Chondrocyte (in vitro differentiated cells): Measurements from ENCODE around the gene ARHGEF40. TPM values are rescaled to one million over a fixed set of nuclear protein-coding genes. Genes with fewer than 3 reads are reported as not detected.

Source experiments
- DNase-seq: peaks from one replicate; pipeline ENCODE4 v3.0.0; 2021; ENCODE audit warnings: mixed read lengths, low spot score
- H3K27ac Mint-ChIP-seq: one replicate; pipeline ENCODE4 v1.8.0; 2021; ENCODE audit warnings: mild to moderate bottlenecking, moderate library complexity, mixed read lengths; ENCODE audit not compliant: unreplicated experiment
- H3K27me3 Mint-ChIP-seq: 2 replicates; pipeline ENCODE4 v1.8.0; 2021; ENCODE audit warnings: low read depth, mixed read lengths
- H3K36me3 Mint-ChIP-seq: 2 replicates; pipeline ENCODE4 v1.8.0; 2021; ENCODE audit warnings: low read depth, mixed read lengths
- H3K4me1 Mint-ChIP-seq: 2 replicates; pipeline ENCODE4 v1.8.0; 2021; ENCODE audit warnings: low read depth, mild to moderate bottlenecking, mixed read lengths
- H3K4me3 Mint-ChIP-seq: one replicate; pipeline ENCODE4 v1.8.0; 2021; ENCODE audit warnings: mild to moderate bottlenecking, moderate library complexity, mixed read lengths; ENCODE audit not compliant: unreplicated experiment
- H3K9me3 Mint-ChIP-seq: 2 replicates; pipeline ENCODE4 v1.8.0; 2021; ENCODE audit warnings: low read depth, mixed read lengths
- CTCF ChIP-seq: fragments of 200-600 bp; sonication (generic); IDR thresholded peaks from 2 replicates; pipeline ENCODE4 v1.5.0; 2021; ENCODE audit warnings: antibody characterized with exemption, mild to moderate bottlenecking, moderate library complexity
- total RNA-seq: library from RNA; stranded (reverse); gene quantifications from 3 replicates; pipeline ENCODE4 v1.2.1, GENCODE V29; 2021

Gene ARHGEF40
- total RNA-seq, 1 donor from 2014 or later = 90.4 TPM

GRCh38 chr14:21059842-21060613, 10.1 kb upstream of the ARHGEF40 start:
- no peaks in the 10 kb centered on the region for H3K9me3 Mint-ChIP-seq
- peaks cover 46% of the 10 kb centered on the region for H3K4me1 Mint-ChIP-seq
- no peaks in the 10 kb centered on the region for H3K27me3 Mint-ChIP-seq
- DNase-seq = no peak
- H3K27ac Mint-ChIP-seq = no peak overlapping the region
- no peaks in the 10 kb centered on the region for H3K36me3 Mint-ChIP-seq
- H3K4me3 Mint-ChIP-seq = no peak overlapping the region
- TF ChIP-seq CTCF = no peak

GRCh38 chr14:21060614-21061346, 9.3 kb upstream of the ARHGEF40 start:
- peaks cover 46% of the 10 kb centered on the region for H3K4me1 Mint-ChIP-seq
- no peaks in the 10 kb centered on the region for H3K9me3 Mint-ChIP-seq
- DNase-seq = no peak
- H3K4me3 Mint-ChIP-seq = no peak overlapping the region
- no peak overlapping the region for H3K27ac Mint-ChIP-seq
- TF ChIP-seq CTCF = no peak
- no peaks in the 10 kb centered on the region for H3K36me3 Mint-ChIP-seq
- no peaks in the 10 kb centered on the region for H3K27me3 Mint-ChIP-seq

- Mint-ChIP-seq H3K9me3 (no peaks in the 10 kb centered on the region), H3K27me3 (no peaks in the 10 kb centered on the region), H3K27ac (no peak overlapping the region), H3K4me3 (no peak overlapping the region), H3K36me3 (no peaks in the 10 kb centered on the region), H3K4me1 (peaks cover 46% of the 10 kb centered on the region)
- TF ChIP-seq CTCF = no peak
- DNase-seq = no peak
Measured at GRCh38 chr14:21061347-21061668, 8.8 kb upstream of the ARHGEF40 start.

- Mint-ChIP-seq H3K4me3 (no peak overlapping the region), H3K27me3 (no peaks in the 10 kb centered on the region), H3K27ac (peak overlapping the region; percentile 81), H3K4me1 (peaks cover 43% of the 10 kb centered on the region), H3K9me3 (no peaks in the 10 kb centered on the region), H3K36me3 (no peaks in the 10 kb centered on the region)
- DNase-seq = no peak
- TF ChIP-seq CTCF = no peak
Measured at GRCh38 chr14:21063479-21063878, 6.6 kb upstream of the ARHGEF40 start.

GRCh38 chr14:21066882-21067502, 3.1 kb upstream of the ARHGEF40 start:
- peaks cover under 1% of the 10 kb centered on the region for H3K36me3 Mint-ChIP-seq
- TF ChIP-seq CTCF = peak; percentile 58
- no peaks in the 10 kb centered on the region for H3K9me3 Mint-ChIP-seq
- peaks cover 46% of the 10 kb centered on the region for H3K4me1 Mint-ChIP-seq
- no peak for DNase-seq
- H3K27me3 Mint-ChIP-seq = no peaks in the 10 kb centered on the region
- no peak overlapping the region for H3K4me3 Mint-ChIP-seq
- H3K27ac Mint-ChIP-seq = no peak overlapping the region
